H7 (cell line): Measurements from ENCODE around the gene MANEA. TPM values are rescaled to one million over a fixed set of nuclear protein-coding genes. Genes with fewer than 3 reads are reported as not detected.
"Not testable (repeated sequence)": the region's sequence is repeated elsewhere in the genome, so short reads cannot be mapped to it uniquely, and the experiment has no call there.

Experiments
- DNase-seq: peaks from one replicate; pipeline ENCODE4 v3.0.0; 2012
- H3K27me3 ChIP-seq: 2 replicates; pipeline ENCODE4 v1.6.0; 2011; ENCODE audit warnings: mild to moderate bottlenecking, low read length; ENCODE audit not compliant: control insufficient read depth, insufficient read depth
- H3K36me3 ChIP-seq: replicated peaks from 2 replicates; pipeline ENCODE4 v1.5.1; 2011; ENCODE audit warnings: low read length; ENCODE audit not compliant: control insufficient read depth, insufficient read depth
- H3K4me3 ChIP-seq: 2 replicates; pipeline ENCODE4 v1.5.1; 2011; ENCODE audit warnings: low read depth, mild to moderate bottlenecking, control low read depth, low read length, moderate library complexity; ENCODE audit not compliant: insufficient read depth
- total RNA-seq: library from RNA; depleted of rRNA; stranded (reverse); fragments of >200 nt; shearing (Covaris generic); gene quantifications from 2 replicates; pipeline ENCODE4 v1.2.3, GENCODE V29; 2014; rRNA removed

The MANEA gene, protein sequence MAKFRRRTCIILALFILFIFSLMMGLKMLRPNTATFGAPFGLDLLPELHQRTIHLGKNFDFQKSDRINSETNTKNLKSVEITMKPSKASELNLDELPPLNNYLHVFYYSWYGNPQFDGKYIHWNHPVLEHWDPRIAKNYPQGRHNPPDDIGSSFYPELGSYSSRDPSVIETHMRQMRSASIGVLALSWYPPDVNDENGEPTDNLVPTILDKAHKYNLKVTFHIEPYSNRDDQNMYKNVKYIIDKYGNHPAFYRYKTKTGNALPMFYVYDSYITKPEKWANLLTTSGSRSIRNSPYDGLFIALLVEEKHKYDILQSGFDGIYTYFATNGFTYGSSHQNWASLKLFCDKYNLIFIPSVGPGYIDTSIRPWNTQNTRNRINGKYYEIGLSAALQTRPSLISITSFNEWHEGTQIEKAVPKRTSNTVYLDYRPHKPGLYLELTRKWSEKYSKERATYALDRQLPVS
- total RNA-seq, result 13.7 and 14.5 TPM in 2 replicates

DNA sequence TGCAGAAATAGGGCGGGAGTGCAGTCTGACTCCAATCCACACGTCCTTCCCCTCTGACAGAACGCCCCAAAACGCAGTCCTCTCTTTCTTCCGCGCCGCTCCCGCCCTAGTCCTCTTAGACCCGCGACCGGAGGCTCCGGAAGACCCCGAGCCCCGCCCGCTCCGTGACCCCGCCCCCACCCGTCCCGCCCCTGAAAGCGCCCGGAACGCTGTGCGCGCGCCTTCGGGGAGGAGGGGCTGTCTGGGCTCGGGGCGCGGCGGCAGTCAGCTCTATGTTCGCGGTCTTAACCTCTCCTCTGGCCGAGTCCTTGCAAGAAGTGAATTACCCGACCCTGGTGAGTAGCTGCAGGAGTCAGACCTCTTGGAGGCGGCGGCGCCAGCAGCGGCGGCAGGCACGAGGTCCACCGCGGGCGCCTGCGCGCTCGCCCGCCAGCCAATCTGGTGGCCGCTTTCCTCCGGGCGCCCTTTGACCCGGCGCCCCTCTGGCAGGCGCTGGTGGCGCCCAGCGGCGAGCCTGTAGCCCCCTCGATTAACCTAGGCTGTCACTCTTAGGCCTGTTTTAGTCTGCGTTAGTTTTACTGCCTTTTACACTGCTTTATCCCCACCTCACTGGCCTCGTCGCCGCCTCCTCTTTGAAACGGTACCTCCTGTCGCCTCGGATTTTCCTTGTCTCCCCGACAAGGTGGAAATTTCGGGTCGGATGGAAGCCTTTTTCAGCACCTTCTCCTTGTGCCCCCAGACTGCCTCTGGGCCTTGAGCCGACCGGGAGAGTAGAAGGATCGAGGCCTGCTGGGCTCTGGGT, at the start of gene MANEA:
MANEA (plus strand) TSS at position 232 of the 802 bp plus-strand sequence. CDS start 8,905 bp downstream, outside the sequence.
- no peaks in the 10 kb centered on the region for H3K27me3 ChIP-seq
- DNase-seq, result peak; percentile 89
- H3K4me3 ChIP-seq, result peak within 1 kb of the TSS; percentile 51
- H3K36me3 ChIP-seq, result no peaks in the 10 kb centered on the region

DNA sequence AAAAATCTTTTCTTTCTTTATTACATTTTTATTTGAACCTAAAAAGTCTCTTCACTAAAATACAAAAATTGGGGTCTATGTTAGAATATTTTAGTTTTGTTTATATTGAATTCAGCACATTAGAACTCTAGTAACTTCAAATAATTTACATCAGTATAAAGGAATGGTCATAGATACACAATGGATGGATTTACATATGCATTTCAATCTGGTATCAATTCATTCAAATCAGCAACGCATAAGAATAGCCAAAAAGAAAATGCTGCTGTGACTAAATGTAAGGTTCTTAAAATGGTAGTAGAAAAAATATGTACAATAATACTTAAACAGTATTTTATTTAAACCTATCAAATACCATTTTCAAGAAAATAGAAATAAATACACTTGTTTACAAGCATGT, 47.6 kb upstream of the MANEA start:
- H3K27me3 ChIP-seq, result no peaks in the 10 kb centered on the region
- no peak overlapping the region for H3K4me3 ChIP-seq
- DNase-seq, result no peak
- H3K36me3 ChIP-seq, result no peaks in the 10 kb centered on the region

DNA sequence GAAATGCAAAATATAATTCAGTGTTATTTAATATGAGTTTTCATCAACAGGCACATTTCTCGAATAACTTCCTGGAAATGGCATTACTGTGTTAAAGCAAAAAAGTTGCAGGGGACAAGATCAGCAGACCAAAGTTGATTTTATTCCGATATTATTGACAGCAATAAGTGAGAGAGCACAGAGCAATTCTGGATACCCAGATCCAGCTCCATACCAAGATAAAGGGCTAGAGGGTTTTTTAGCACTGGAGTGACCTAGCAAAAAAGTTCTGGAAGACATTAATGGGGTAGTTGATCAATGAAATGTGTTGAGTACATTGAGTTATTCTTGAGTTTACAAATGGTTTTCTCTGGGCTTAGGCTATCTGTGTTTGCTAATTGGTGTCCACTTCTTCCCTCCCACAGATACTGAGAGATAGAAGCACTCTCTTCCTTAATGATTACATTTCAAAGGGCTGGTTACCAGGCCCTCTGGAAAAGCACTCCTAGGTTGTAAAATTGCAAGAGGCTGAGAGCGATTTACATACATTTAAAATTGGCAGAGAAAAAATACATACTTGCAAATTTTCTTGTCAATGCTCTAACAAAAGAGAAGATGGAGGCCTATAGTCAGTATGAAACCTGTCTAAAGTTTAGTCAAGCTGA, 47.0 kb upstream of the MANEA start:
- no peak for DNase-seq
- Histone ChIP-seq H3K36me3 (no peaks in the 10 kb centered on the region), H3K27me3 (no peaks in the 10 kb centered on the region), H3K4me3 (no peak overlapping the region)

DNA sequence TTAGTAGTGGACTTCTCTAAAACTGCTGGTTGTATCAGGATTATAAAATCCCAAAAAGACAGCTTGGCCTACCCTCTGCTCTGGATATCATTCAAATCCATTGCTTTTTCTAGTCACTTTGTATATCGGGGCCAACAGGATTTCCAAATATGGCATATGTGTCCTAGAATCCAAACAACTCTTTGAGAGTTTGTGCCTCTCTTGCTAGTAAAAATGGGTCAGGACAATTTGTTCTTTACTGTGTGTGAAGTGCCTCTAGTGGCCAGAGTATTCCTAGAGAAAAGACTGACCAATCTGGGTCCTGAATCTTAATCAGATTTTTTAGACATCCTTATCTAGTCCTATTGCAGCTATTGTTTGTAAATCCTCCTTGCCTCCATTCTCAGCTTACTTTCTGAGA, 33.5 kb upstream of the MANEA start:
- H3K36me3 ChIP-seq, result no peaks in the 10 kb centered on the region
- no peak for DNase-seq
- no peak overlapping the region for H3K4me3 ChIP-seq
- H3K27me3 ChIP-seq, result no peaks in the 10 kb centered on the region

DNA sequence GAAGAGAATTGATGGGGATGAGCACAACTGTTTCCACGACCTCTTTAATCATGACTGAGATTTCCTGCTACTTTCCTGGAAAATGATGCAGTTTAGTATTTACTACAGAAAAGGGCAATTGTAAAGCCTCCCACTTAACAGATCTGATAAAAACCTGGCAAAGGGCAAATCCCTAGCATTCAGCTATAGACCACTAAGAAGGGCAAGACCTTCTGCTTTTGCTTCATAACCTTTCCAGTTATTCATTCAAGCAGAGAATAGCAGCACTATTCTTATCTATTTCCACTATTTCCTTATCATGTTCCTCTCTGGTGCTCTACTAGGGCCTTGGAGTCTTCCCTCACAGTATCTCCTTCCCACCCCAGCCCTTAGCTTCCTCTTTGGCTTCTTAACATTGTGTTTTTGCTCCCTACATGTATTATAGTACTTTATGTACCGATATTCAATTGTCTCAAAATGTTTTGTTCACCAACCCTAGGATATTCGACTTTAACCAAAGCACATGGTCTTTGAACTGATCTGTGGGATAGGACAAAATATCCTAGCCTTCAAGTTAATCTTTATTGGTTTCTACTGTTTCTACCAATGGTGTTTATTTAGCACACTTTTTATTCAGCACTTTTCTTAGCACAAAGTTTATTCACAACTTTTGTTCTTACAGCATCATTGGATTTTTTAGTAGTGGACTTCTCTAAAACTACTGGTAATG, 32.7 kb upstream of the MANEA start:
- H3K4me3 ChIP-seq, result no peak overlapping the region
- no peak for DNase-seq
- H3K36me3 ChIP-seq, result no peaks in the 10 kb centered on the region
- no peaks in the 10 kb centered on the region for H3K27me3 ChIP-seq

DNA sequence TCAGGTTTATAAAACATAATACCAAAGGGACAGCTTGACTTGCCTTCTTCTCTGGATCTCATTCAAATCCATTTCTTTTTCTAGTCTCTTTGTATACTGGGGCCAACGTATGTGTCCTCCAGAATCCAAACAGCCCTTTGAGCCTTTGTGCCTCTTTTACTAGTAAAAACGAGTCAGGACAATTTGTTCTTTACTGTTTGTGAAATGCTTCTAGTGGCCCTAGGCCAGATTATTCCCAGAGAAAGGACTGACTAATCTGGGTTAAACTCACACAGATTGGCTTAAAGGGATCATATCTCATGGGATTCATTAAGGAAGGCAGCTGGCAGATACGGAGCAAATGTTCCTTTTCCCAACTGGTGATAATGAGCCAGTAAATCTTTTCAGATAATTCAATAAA, 32.1 kb upstream of the MANEA start:
- DNase-seq, result no peak
- Histone ChIP-seq H3K27me3 (no peaks in the 10 kb centered on the region), H3K36me3 (no peaks in the 10 kb centered on the region), H3K4me3 (no peak overlapping the region)

DNA sequence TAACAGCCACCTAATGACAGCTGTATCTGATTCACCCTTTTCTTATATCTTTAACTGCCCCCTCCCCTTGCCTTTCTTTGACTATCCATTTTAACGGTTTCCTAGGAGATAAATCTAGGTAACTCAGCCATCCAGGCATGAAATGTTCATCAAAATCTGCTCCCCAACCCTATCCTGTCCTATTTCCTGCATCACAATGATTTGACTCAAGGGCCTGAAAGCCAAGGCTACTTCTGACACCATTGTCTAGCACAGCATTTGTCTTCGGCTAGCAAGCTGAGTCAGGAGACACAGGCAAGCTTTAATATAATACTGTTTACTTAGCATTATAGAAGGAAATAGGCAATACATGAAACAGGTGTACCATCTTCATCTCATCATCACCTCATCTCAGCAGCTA, 31.6 kb upstream of the MANEA start:
- Histone ChIP-seq H3K27me3 (no peaks in the 10 kb centered on the region), H3K36me3 (no peaks in the 10 kb centered on the region), H3K4me3 (no peak overlapping the region)
- DNase-seq, result no peak

DNA sequence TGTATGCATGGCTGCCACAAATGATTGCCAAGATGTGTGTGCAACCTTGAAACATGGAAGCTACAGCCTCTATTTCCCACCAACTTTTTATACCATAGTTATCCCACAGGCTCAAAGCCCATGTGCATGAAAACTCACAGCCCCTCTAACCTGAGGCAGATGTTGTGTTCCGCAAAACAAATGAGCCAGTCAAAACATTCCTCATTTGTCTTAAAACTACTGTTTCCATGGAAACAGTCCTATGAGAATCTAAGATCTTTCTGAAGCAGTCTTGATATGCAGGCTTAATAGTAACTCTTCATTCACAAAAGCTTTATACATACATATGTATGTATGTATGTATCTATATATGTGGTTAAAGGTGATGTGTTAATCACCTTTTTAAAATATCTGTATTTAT, 31.2 kb upstream of the MANEA start:
- Histone ChIP-seq H3K4me3 (no peak overlapping the region), H3K27me3 (no peaks in the 10 kb centered on the region)
- DNase-seq, result no peak

DNA sequence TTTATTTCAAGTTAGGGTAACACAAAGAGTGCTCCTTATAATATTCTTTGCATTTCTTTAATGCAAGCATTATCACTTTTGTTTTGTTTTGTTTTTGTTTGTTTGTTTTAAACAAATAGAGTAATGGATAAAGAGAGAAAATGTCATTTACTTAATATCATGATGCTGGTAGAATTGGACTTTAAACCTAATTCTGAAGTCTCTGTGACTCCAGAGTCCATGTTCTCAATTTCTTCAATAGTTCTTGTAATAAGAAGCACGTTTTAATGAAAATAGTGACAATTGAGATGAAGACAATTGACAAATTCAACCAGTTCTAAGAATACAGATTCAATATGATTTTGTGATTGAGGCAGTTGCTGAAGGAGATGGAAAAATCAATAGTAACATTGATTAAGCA, 30.3 kb upstream of the MANEA start:
- no peak for DNase-seq
- H3K36me3 ChIP-seq, result no peaks in the 10 kb centered on the region
- H3K4me3 ChIP-seq, result no peak overlapping the region
- H3K27me3 ChIP-seq, result no peaks in the 10 kb centered on the region

More for the DNA sequence above, 31.2 kb upstream of the MANEA start:
- no peaks in the 10 kb centered on the region for H3K36me3 ChIP-seq

DNA sequence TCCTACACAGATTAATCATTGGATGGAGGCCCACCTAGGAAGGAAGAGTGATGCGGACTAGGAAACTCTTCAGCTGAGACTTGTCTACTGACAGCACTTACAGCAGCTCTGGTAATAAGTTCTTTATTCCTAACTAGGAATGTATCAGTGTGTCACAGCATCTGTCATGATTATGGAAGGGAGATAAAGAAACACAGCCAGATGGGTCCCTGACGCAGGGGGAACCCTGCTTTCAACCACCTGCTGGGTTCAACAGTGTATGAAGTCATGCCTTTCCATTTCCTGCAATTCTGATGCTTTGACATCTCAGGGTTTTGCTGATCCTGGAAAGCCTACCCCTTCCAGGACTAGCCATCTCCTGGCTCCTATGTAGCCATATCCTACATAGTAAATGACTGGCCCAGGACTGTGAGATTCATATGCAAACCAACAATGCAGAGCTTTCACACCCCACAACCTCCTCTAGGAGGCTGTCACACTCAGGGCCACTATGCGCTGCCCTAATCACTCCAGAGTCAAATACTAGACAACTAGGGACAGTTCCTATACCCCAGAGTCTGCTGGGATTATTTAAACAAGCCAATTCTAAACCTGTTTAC, 29.0 kb upstream of the MANEA start:
- H3K27me3 ChIP-seq, result no peaks in the 10 kb centered on the region
- DNase-seq, result no peak
- H3K4me3 ChIP-seq, result no peak overlapping the region
- H3K36me3 ChIP-seq, result no peaks in the 10 kb centered on the region

DNA sequence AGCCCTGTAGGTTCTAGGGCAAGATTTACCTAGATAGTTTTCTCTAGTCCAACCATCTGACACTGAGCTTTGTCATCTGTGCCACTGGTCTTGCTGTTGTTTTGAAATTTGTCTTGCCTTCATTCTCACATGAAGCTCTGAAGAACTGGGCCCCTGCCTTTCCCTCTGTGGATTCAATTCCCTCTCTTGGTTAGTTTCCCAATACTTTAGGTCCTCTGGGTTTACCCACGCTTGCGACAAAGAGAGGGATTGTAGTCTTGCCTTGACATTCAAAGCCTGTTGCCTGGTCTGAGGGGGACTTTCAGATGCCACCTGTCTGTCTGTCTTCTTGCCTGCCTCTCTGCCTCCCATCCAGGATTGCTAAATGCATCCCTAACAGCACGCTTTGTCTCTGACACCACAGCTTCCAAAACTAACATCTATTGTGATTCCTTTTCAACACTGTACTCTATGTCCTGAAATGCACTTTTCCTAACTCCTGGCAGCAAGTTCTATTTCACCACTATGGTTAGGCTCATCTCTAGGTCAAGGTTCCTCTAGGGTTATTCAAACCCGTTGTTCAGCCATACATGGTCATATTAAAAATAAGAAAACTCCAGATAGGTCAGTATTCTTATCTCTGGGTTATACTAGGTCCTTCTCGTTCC, 25.5 kb upstream of the MANEA start:
- Histone ChIP-seq H3K27me3 (no peaks in the 10 kb centered on the region), H3K36me3 (no peaks in the 10 kb centered on the region), H3K4me3 (no peak overlapping the region)
- no peak for DNase-seq

DNA sequence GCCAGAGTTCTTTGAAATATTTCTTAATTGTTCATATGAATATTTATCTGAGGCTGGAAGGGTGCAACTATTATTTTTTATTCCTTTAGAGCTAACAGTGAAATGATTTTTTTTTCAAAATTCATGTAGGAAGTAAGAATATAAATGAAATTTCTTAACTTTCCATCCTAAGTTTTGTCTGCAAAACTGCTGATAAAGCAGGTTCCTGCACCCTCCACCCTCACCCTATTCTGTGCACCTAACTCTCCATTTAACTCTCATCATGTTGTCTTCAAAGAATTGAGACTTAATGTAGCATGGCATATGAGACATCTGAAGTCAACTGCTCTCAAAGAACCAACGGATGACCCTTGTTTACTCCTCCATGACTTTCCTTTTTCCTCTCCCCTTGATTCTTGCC, 23.5 kb upstream of the MANEA start:
- no peaks in the 10 kb centered on the region for H3K36me3 ChIP-seq
- H3K4me3 ChIP-seq, result no peak overlapping the region
- DNase-seq, result no peak
- H3K27me3 ChIP-seq, result no peaks in the 10 kb centered on the region

DNA sequence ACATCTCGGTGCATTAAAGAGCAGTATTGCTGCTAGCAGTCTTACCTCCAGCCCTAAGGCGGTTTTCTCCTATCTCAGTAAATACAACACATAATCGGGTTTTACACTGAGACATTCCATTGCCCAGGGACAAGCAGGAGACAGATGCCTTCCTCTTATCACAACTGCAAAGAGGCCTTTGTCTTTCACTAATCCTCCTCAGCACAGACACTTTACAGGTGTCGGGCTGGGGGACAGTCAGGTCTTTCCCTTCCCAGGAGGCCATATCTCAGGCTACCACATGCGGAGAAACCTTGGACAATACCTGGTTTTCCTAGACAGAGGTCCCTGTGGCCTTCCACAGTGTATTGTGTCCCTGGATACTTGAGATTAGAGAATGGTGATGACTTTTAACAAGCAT, 16.4 kb upstream of the MANEA start:
- H3K4me3 ChIP-seq, DNase-seq, H3K36me3 ChIP-seq: not testable (repeated sequence)

More for the DNA sequence above, 16.4 kb upstream of the MANEA start:
- not testable (repeated sequence) for H3K27me3 ChIP-seq
